OCI-LY7 (cell line): Measurements from ENCODE around the gene BTBD9.

Source experiments
- CTCF ChIP-seq: fragments of 200-600 bp; sonication (generic); conservative IDR thresholded peaks from 2 replicates; pipeline ENCODE4 v1.5.1; 2014; ENCODE audit warnings: mild to moderate bottlenecking, antibody characterized with exemption, low read length, moderate library complexity, mixed read lengths
- EZH2phosphoT487 ChIP-seq: fragments of 200-600 bp; sonication (generic); IDR thresholded peaks from 2 replicates; pipeline ENCODE4 v1.6.1; 2018; ENCODE audit warnings: low read depth, borderline replicate concordance, mild to moderate bottlenecking, mixed run types, antibody characterized with exemption, low read length, moderate library complexity, mixed read lengths

GRCh38 chr6:38261626-38262025 is 378.1 kb downstream of the BTBD9 start:
- no peak for TF ChIP-seq CTCF
- TF ChIP-seq EZH2phosphoT487 = no peak
